Heart right ventricle (tissue), 16 donors: Measurements from ENCODE around the gene CCDC63. TPM values are rescaled to one million over a fixed set of nuclear protein-coding genes. Genes with fewer than 3 reads are reported as not detected.

Experiments used
- ATAC-seq, 8 donors: fragments of 200-7000 bp; cut with Tn5 transposase; one replicate each; pipeline ENCODE4 v1.9.1; 2020; ENCODE audit warnings: mild to moderate bottlenecking in 8 of 8, moderate library complexity in 8 of 8, moderate number of reproducible peaks in 1 of 8
- DNase-seq, 2 donors: peaks; one replicate each; pipeline ENCODE4 v3.0.0-alpha.2; 2020
- H3K27ac ChIP-seq, 10 donors: fragments of 200-600 bp; sonication (generic) in 2 of 10; one replicate each; pipeline versions ENCODE4 v1.5.0 to v1.8.0; 2020 to 2022; ENCODE audit warnings: mild to moderate bottlenecking in 3 of 10
- H3K27me3 ChIP-seq, 7 donors: fragments of 200-600 bp; one replicate each; pipeline ENCODE4 v1.8.0; 2021 to 2022; ENCODE audit warnings: mild to moderate bottlenecking in 2 of 7
- H3K36me3 ChIP-seq, 9 donors: fragments of 200-600 bp; sonication (generic) in 1 of 9; one replicate each; pipeline versions ENCODE4 v1.5.0 to v1.8.0; 2020 to 2022; ENCODE audit warnings: mild to moderate bottlenecking in 2 of 9
- H3K4me1 ChIP-seq, 9 donors: fragments of 200-600 bp; sonication (generic) in 1 of 9; one replicate each; pipeline versions ENCODE4 v1.5.0 to v1.8.0; 2020 to 2022; ENCODE audit warnings: mild to moderate bottlenecking in 4 of 9
- H3K4me3 ChIP-seq, 10 donors: fragments of 200-600 bp; sonication (generic) in 2 of 10; one replicate each; pipeline versions ENCODE4 v1.5.0 to v1.8.0; 2020 to 2022; ENCODE audit warnings: mild to moderate bottlenecking in 7 of 10, moderate library complexity in 2 of 10
- H3K9me3 ChIP-seq, 11 donors: fragments of 200-600 bp in 10 of 11; sonication (generic) in 2 of 11; one replicate each; pipeline versions ENCODE4 v1.5.0 to v1.8.0; 2013 to 2022; ENCODE audit warnings: mild to moderate bottlenecking in 2 of 11, control low read depth in 1 of 11, moderate library complexity in 1 of 11
- WGBS, 2 donors: extraction: QIAGEN DNeasy Blood & Tissue Kit; methylation state at CpG; one replicate each; pipeline ENCODE4 v1.1.7; 2013; ENCODE audit warnings: inconsistent platforms in 1 of 2; 5-methylcytosine and 5-hydroxymethylcytosine counted together
- intact Hi-C, 10 donors: fragments of 100-400 bp; cut with DNase I; formaldehyde crosslinking; loops; one replicate each; pipeline versions ENCODE4 v1.11.1 to v1.14.2; 2022
- polyA plus RNA-seq, 2 donors: library from polyadenylated mRNA; stranded (reverse); fragments of 200-250 nt; gene quantifications; one replicate each; pipeline ENCODE4 v1.2.3, GENCODE V29; 2013
- total RNA-seq, 10 donors: library from RNA; stranded (reverse); fragmentation: NEBNext Ultra II Directional in 3 of 10; extraction: Animal tissue kit (Norgen Biotek cat#: 25700) in 3 of 10; gene quantifications; one replicate each; pipeline versions ENCODE4 v1.2.1 to v1.2.4, GENCODE V29; 2021 to 2023
- TF ChIP-seq, protein P1 (sequence below), 9 donors: fragments of 200-600 bp; sonication (generic) in 2 of 9; IDR thresholded peaks; one replicate each; pipeline versions ENCODE4 v1.5.0 to v1.8.0; 2021 to 2022; ENCODE audit warnings: antibody characterized with exemption in 9 of 9, mild to moderate bottlenecking in 5 of 9, moderate library complexity in 1 of 9
- donor health status: Arrhythmogenic right ventricular cardiomyopathy.
- donor health status: ischemic (EF 13 %, LVEDD 7.1; RV severe dilation, severe dysfunction).
- donor health status: healthy with polysubstance abuse.
- donor health status: DM: no; HTN: yes; CAD: no.
- donor health status: DM: no; HTN: no; CAD: no.
- donor health status: ischemic (EF 25% LVEDD 6.9; RV normal size, moderate dysfunction).
- donor health status: ischemic (EF 25% LVEDD 5.7; RV mildly dilated, moderate dysfunction).
- donor health status: healthy.
- donor health status: DM: yes; HTN: yes; CAD: no.
- donor health status: Ischemic cardiomyopathy.
- donor health status: ischemic (EF 35%, LVEDD 5.7; RV mildly dilated, moderate dysfunction).
- donor health status: nonischemic (EF 11% LVEDD 7.7; RV severe dilation, severe dysfunction).
- donor health status: DM: yes; HTN: yes; CAD: no.
- donor health status: PGD.
- donor health status: ischemic (EF 29% LVEDD 5.4; RV normal size, mild dysfunction).
- donor health status: nonischemic (EF 23%, LVEDD 6.1; RV moderate dilation, normal function).

CCDC63 gene
- total and polyA plus RNA-seq, 12 donors: not detected

GRCh38 chr12:110863161-110863560, 16.4 kb downstream of the CCDC63 start:
- Histone ChIP-seq H3K4me1 (peaks cover 0 to 9% (median 0%) of the 10 kb centered on the region in 9 donors), H3K9me3 (no peaks in the 10 kb centered on the region), H3K27ac (no peak overlapping the region), H3K4me3 (no peak overlapping the region), H3K36me3 (no peaks in the 10 kb centered on the region), H3K27me3 (no peaks in the 10 kb centered on the region)
- DNase-seq: no peak
- intact Hi-C loops: no loop called here
- TF ChIP-seq, protein P1, sequence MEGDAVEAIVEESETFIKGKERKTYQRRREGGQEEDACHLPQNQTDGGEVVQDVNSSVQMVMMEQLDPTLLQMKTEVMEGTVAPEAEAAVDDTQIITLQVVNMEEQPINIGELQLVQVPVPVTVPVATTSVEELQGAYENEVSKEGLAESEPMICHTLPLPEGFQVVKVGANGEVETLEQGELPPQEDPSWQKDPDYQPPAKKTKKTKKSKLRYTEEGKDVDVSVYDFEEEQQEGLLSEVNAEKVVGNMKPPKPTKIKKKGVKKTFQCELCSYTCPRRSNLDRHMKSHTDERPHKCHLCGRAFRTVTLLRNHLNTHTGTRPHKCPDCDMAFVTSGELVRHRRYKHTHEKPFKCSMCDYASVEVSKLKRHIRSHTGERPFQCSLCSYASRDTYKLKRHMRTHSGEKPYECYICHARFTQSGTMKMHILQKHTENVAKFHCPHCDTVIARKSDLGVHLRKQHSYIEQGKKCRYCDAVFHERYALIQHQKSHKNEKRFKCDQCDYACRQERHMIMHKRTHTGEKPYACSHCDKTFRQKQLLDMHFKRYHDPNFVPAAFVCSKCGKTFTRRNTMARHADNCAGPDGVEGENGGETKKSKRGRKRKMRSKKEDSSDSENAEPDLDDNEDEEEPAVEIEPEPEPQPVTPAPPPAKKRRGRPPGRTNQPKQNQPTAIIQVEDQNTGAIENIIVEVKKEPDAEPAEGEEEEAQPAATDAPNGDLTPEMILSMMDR (IDR thresholded peaks at IDR 0.05): no peak
- no peak for ATAC-seq
- WGBS, 2 donors: 72 to 87% methylated on average over 7 of the region's 7 CpGs

DNA sequence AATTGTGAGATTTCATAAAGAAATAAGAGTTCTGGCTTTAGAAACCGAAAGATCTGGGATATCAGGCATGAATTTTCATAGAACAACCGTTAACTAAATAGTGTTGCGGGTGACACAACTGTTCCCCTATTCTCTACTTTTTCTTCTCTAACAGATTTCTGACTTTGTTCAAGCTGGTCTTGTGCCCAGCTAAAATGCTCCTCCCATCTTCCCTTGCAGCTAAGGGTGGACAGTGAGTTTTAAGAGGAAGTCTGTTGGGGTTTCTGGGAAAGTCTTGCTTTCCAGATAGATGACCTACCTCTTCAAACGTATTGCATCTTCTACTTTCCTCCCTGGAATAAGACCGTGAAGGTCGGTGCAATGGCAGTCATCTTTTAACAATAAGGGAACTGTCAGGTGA, 18.7 kb downstream of the CCDC63 start:
- intact Hi-C loops: no loop called here
- H3K36me3 ChIP-seq: no peaks in the 10 kb centered on the region
- no peak for DNase-seq
- TF ChIP-seq, protein P1 (IDR thresholded peaks at IDR 0.05): no peak
- ATAC-seq: no peak
- H3K4me3 ChIP-seq: no peak overlapping the region
- 83 to 88% methylated on average over 6 of the region's 6 CpGs for WGBS, 2 donors
- H3K27ac ChIP-seq: no peak overlapping the region
- peaks cover 0 to 16% (median 0%) of the 10 kb centered on the region in 9 donors for H3K4me1 ChIP-seq
- H3K9me3 ChIP-seq: no peaks in the 10 kb centered on the region
- H3K27me3 ChIP-seq: no peaks in the 10 kb centered on the region

DNA sequence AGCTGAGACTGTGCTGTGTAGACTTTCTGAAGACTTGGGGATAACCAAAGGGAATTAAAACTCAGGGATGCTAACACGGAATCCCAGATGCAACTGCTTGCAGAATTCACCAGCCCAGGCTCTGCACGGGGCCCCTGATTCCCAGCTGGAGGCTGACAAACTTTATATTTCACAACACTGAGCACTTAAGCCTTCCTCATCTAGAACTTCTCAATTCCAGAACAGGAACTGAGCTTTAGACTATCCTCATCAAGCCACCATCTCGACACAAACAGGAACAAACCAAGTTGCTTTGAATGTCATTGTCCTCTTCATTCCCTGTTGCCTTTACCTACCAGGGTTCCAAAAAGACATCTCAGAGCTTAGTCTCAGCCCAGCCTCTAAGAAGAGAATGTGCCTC, 22.2 kb downstream of the CCDC63 start:
- Histone ChIP-seq H3K27me3 (no peaks in the 10 kb centered on the region), H3K9me3 (no peaks in the 10 kb centered on the region), H3K4me3 (no peak overlapping the region), H3K27ac (peak overlapping the region in 1 of 10 donors; percentile 77), H3K4me1 (peaks cover 0 to 13% (median 0%) of the 10 kb centered on the region in 9 donors), H3K36me3 (no peaks in the 10 kb centered on the region)
- ATAC-seq: peak in 2 of 8 donors; percentile 37 to 39
- no peak for DNase-seq
- intact Hi-C loops: no loop called here
- 67 to 76% methylated on average over 3 of the region's 3 CpGs for WGBS, 2 donors
- TF ChIP-seq, protein P1 (IDR thresholded peaks at IDR 0.05): no peak

DNA sequence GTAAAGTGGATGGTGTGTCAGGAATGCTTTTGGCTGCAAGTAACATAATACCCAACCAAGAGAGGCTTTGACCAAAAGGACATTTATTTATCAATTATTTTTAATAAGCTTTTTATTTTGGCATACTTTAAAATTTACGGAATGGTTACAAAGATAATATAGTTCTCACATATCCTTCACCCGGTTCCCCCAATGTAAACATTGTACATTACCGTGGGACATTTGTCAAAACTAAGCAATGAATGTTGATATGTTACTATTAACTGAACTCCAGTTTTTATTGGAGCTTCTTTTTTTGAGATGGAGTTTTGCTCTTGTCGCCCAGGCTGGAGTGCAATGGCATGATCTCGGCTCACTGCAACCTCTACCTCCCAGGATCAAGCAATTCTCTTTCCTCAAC, 23.0 kb downstream of the CCDC63 start:
- Histone ChIP-seq H3K4me1 (peaks cover 0 to 13% (median 0%) of the 10 kb centered on the region in 9 donors), H3K27ac (peak overlapping the region in 1 of 10 donors; percentile 77), H3K4me3 (no peak overlapping the region), H3K36me3 (no peaks in the 10 kb centered on the region), H3K9me3 (no peaks in the 10 kb centered on the region), H3K27me3 (no peaks in the 10 kb centered on the region)
- 93 to 95% methylated on average over 5 of the region's 5 CpGs for WGBS, 2 donors
- DNase-seq (no peak), ATAC-seq (no peak)
- TF ChIP-seq, protein P1 (IDR thresholded peaks at IDR 0.05): no peak
- intact Hi-C loops: no loop called here
